Lung microvascular endothelial cell (primary cell): Measurements from ENCODE around the gene USP12. TPM values are rescaled to one million over a fixed set of nuclear protein-coding genes. Genes with fewer than 3 reads are reported as not detected.
"Not testable (repeated sequence)": the region's sequence is repeated elsewhere in the genome, so short reads cannot be mapped to it uniquely, and the experiment has no call there.

Experiments used
- DNase-seq, 2 donors: peaks; one replicate each; pipeline versions ENCODE4 v3.0.0 to v3.0.0-alpha.2; 2010; ENCODE audit warnings: low read depth in 2 of 2
- total RNA-seq: library from RNA; depleted of rRNA; stranded (reverse); fragments of >200 nt; gene quantifications from 2 replicates; pipeline ENCODE4 v1.2.1, GENCODE V29; 2014

USP12 gene
- total RNA-seq, 1 donor from 2014 or later, result 27.8 TPM

DNA sequence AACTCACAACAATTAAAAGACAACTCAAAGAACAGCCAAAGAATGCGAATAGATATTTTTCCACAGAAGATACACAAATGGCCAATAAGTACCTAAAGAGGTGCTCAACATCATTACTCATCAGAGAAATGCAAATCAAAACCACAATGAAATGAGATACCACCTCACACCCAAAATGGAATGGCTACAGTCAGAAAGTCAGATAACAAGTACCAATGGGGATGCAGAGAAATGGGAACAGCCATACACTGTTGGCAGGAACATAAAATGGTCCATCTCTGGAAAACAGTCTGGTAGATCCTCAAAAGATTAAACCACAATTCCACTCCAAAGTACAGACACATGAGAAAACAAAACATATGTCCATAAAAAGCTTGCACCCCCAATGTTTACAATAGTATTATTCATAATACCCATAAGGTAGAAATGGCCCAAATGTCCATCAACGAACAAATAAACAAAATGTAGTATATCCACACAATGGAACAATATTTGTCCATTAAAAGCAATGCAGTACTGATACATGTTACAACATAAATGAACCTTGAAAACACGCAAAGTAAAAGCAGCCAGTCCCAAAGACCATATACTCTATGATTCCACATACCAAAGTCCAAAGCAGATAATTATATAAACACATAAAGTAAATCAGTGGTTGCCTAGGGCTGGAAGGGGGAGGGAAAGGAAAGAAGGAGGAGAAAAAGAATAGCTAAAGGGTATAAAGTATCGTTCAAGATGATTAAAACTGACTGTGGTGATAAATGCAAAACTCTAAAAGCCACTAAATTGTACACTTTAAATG, 19.6 kb downstream of the USP12 start:
- no peak for DNase-seq

DNA sequence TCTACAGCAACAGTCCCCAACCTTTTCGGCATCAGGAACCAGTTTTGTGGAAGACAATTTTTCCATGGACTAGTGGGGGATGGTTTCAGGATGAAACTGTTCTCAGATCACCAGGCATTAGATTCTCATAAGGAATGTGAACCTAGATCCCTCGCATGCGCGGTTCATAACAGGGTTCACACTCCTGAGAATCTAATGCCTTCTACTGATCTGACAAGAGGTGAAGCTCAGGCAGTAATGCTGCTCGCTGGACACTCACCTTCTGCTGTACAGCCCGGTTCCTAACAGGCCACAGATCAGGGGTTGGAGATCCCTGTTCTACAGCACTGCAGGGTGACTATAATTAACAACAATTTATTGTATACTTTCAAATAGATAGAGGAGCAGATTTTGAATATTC, 21.9 kb downstream of the USP12 start:
- DNase-seq, result no peak

DNA sequence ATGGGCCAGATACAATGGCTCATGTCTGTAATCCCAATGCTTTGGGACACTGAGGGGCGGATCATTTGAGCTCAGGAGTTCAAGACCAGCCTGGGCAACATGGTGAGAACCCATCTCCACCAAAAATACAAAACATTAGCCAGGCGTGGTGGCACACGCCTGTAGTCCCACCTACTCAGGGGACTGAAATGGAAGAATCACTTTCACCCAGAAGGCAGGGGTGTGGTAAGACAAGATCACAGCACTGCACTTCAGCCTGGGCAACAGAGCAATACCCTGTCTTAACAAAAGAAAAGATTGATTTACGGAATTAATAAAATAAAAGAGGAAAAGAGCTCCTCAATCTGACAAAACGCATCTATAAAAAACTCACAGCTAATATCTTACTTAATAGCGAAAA, 22.7 kb downstream of the USP12 start:
- no peak for DNase-seq

DNA sequence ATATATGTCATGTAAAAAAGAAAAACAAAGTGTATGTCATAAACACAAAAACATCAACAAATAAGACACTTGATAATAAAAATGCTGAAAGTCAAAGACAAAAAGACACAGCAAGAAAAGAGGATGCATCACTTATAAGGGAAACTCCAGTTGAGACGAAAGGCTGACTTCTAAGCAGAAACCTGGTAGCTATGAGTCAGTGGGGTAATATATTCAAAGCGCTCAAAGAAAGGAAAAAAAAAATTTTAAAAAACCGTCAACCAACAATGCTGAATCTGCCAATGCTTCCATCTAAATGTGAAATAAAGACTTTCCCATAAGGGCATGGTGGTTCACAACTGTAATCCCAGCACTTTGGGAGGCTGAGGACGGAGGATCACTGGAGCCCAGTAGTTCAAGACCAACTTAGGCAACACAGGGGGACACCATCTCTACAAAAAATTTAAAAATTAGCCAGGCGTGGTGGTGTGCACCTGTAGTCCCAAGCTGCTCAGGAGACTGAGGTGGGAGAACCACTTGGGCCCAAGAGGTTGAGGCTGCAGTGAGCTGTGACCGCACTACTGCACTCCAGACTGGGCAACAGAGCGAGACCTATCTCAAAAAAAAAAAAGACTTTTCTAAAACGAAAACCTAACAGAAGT, 24.0 kb downstream of the USP12 start:
- no peak for DNase-seq

DNA sequence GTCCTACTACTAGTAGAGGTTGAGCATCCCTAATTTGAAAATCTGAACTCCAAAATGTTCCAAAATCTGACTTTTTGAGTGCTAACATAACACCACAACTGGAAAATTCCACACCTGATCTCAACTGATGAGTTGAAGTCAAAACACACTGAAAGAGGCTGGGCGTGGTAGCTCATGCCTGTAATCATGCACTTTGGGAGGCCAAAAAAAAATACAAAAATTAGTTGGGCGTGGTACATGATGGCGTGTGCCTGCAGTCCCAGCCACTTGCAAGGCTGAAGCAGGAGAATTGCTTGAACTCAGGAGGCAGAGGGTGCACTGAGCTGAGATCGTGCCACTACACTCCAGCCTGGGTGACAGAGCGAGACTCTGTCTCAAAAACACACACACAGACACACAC, 29.9 kb downstream of the USP12 start:
- DNase-seq, result no peak

DNA sequence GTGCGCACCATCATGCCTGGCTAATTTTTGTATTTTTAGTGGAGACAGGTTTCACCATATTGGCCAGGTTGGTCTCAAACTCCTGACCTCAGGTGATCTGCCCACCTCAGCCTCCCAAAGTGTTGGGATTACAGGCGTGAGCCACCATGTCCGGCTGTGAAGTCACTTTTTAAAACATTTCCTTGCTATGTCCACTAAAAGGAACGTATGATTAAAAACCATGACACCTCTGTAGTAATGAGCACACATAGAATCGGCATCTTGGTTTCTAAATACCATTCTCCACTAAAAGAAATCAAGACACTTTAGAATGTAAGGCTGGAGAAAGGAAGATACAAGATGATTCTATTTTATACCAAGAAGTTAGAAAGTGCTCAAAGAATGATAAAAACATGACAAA, 30.5 kb downstream of the USP12 start:
- DNase-seq, result not testable (repeated sequence)

DNA sequence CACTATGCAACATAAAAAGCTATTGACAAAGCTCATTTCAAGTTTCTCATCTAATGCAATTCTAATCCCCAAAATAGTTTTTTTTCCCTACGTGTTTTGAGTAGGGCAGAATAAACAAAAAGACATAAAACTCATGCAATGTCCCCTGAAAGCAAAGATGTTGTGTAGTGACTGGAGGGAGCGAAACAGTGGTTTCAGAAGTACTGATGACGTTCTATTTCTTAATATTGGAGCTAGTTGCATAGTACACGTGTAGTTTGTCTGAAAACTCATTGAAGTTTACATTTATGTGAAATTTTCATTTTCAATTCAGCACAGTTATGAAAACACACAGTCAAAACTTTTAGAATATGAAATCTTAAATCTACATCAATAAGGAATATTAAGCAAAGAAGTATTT, 31.6 kb downstream of the USP12 start:
- DNase-seq, result no peak

DNA sequence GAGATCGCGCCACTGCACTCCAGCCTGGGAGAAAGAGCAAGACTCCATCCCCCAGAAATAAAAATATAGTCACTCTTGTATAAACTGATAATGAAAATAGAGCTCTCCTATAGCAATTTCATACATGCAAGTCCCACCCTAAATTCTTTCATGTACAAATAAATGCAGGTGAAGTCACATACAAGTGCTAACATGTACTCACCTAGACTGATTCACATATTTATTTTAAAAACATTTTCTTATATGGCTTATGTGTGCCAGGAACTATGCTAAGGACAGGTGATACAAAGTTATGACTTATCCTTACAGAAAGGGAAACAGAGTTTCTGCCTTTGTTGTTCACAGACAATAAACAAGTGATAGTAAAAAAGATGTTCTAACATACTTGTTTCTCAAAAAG, 32.0 kb downstream of the USP12 start:
- no peak for DNase-seq

DNA sequence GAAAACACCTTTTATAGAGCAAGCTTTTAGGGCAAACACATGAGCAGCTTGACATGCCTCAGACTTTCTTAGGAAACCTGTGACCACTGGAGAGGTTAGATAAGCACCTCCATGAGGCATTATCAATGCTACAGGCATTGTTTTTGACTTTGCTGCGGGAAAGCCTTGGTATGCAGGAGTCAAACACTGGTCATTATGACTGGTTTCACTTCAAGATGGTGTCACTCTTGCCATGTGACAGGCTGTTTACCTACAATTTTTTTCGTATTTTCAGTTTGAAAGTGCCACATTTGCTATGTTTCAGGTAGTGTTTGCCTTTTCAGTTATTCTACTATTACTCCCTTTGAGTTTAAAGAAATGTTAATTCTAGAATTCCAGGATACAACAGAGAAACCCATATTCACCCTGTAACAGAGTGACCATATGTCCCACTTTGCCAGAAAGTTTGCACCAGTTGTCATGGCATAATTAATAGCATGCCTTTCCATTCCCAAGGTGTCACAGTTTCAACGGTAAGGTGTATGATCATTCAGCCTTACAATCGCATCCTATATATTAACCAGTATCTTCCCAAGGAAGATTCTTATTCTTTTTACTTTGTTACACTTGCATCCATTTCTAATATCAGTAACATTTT, 33.0 kb downstream of the USP12 start:
- no peak for DNase-seq

DNA sequence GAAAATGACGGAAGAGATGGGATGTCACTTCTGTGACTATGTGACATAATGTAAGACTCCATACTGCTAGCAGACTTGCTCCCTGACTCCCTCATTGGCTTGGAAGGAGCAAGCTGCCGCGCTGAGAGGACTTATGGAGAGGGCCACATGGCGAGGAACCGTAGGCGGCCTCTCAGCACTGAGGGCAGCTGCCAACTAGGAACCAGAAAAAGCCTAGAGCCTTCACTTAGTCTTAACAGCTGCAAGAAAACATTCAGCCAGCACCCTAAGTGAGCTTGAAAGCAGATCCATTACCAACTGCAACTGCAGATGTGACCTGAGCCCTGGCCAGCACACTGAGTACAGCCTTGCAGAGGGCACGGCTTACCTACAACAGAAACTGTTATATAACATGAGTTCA, 33.9 kb downstream of the USP12 start:
- no peak for DNase-seq

DNA sequence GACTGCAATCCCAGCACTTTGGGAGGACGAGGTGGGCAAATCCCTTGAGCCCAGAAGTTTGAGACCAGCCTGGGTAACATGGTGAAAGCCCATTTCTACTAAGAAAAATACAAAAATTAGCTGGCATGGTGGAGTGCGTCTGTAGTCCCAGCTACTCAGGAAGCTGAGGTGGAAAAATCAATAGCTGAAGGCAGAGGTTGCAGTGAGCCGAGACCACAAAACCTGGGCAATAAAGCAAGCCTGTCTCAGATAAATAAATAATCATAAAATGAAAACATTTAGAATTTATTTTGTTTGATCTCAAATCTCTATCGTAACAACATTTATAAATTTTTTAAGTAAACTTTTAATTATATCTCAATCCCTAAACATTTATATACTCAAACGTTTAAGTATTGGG, 36.6 kb downstream of the USP12 start:
- peak in 1 of 2 donors; percentile 47 for DNase-seq

DNA sequence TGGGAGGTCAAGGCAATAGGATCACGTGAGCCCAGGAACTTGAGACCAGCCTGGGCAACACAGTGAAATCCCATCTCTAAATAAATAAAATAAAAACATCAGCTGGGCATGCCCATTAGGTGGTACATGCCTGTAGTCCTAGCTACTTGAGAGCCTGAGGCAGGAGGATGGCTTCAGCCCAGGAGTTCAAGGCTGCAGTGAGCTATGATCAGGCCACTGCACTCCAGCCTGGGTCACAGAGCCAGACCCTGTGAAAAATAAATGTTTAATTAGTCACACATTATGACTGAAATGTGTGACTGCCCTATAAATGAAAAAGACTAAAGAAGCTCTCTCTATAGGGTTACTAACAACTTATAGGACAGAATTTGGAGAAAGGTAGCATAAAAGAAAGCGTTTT, 37.7 kb downstream of the USP12 start:
- DNase-seq, result no peak

DNA sequence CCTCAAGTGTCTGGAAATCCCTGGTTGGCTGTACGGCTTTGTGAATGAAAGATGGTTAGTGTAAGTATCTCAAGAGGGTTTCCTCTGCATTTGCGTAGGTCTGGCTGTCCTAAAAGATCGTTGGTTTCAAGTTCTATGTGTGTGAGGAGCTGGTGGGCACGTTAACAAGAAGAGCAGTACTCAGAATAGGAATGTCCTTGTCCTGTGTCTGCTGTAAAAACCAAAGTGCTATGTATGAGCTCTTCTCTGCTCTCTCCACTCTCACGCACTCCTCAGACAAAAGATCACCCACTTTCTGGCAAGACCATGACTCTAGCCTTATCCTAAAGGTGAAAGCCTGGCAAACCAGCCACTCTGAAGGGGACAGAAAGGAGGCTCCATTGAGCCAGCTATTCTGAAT, 39.1 kb downstream of the USP12 start:
- no peak for DNase-seq

DNA sequence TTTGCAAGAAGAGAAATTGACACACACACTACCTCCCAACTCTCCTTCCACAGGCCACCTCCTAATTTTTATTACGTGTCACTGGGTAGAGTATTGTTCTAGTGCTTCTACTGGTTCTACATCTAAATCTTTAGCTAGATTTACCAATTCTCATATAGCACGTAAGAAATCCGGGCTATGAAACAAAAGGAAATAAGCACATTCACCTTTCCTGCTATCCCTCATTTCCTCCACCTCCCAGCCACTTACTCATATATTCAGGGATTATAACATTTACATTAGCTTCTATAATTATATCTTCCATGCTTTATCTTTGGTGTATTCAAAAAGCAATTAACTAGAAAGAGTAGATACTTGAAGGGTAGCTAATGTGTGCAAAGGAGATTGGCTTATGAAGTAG, 39.7 kb downstream of the USP12 start:
- DNase-seq, result peak; percentile 8 to 63

DNA sequence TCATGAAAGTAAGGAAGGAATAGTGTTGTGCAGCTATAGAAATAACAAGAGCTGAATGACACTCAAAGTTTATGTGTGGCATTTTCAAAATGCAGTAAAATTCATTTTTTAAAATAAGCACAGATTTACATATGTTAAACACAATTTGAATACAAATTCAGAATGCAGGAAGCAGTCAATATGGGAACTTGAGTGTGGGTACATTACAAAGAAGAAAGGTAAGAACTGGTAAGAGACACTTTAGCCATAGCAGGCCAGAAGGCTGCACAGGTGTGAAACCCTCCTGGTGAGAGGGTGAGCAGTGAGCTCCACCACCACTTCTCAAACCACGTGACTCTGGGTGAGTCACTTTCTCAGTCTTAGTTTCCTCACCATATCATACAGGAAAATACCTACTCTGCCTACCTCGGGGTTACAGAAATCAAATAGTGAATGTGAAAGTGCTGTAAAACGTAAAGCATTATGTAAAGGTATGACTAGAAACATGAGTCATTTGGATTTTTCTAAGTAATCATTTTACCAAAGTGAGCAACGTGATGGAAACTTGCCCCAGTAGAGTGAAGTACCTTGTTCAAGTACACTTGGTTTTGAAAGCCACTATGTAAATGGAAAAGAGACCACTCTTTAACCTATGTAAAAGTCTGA, 40.5 kb downstream of the USP12 start:
- peak; percentile 15 to 45 for DNase-seq

DNA sequence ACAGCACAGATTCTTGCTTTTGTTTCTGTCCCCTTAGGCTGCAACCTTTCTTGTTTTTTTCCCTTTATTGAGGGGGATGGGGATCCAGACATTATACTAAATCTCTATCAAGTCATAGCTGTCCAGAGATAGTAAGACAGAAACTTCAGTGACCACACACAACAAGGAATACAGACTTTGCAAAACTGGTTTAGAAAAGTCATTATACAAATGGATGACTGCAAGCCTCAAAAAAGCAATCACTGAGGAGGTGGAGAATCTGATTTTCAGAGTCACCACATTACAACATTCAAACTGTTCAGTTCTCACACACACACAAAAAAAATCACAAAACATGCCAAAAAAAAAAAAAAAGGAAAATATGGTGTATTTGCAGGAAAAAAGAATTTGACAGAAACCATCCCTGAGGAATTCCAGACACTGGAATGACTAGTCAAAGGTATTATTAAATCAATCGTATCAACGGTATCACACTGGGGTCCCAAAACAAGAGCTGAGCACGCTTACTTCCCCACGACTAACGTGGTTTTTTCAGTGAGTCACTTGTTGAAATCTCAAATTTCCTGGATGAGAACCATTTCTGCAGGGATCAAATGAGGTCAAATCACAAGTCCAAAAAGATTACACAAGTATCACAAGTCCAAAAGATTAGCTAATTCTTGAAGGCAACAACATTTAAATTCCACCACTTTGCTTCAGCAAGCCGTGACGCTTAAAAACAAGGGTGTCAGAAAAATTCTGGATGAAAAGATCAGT, 41.2 kb downstream of the USP12 start:
- peak in 1 of 2 donors; percentile 40 for DNase-seq

DNA sequence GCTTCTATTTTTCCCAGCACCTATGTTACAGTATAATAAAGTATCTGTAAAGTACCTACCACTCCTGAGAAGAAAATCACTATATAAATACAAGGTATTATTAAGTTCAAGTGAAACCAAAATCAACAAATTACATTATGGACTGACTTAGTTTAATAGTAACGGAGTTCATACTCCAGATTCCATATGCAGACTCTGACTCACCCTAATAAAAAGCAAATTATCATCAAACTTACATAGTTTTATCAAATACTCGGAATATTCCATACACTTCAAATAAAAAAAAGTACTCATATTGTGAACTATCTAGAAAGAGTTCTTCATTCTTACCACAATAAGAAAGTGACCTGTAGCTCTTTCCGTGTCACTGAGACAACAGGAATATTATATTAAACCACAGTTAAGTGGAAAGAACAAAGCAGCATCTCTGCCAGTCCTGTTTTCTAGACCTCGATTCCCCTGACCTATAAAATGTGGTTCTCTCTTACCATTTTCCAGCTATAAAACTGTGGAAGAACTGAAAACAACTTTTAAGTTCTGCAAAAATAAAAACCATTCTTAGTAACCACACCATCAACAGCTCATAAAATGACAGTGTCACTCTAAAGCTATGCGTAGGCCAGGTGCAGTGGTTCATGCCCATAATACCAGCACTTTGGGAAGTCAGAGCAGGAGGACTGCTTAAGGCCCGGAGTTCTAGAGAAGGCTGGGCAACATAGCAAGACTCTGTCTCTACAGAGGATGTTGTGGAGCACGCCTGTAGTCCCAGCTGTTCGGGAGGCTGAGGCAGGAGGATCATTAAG, 42.6 kb downstream of the USP12 start:
- DNase-seq, result no peak

DNA sequence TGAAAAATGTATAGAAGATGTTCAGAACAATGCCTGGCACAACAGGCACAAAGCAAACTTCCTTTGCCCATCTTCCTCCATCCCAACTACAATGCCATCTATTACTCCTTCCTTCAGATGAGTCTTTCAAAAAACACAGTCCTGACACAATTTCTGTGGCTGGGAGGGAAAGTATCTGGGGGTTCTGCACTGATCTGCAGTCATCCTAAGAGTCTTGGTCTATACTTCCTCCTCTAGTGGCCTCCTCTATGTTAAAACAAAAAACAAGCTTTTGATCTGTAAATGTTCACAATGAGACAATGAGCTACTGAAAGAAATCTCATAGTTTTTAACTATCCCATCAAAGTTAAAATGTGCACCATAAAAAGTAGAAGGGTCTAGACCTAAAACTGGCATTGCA, 44.8 kb downstream of the USP12 start:
- no peak for DNase-seq

DNA sequence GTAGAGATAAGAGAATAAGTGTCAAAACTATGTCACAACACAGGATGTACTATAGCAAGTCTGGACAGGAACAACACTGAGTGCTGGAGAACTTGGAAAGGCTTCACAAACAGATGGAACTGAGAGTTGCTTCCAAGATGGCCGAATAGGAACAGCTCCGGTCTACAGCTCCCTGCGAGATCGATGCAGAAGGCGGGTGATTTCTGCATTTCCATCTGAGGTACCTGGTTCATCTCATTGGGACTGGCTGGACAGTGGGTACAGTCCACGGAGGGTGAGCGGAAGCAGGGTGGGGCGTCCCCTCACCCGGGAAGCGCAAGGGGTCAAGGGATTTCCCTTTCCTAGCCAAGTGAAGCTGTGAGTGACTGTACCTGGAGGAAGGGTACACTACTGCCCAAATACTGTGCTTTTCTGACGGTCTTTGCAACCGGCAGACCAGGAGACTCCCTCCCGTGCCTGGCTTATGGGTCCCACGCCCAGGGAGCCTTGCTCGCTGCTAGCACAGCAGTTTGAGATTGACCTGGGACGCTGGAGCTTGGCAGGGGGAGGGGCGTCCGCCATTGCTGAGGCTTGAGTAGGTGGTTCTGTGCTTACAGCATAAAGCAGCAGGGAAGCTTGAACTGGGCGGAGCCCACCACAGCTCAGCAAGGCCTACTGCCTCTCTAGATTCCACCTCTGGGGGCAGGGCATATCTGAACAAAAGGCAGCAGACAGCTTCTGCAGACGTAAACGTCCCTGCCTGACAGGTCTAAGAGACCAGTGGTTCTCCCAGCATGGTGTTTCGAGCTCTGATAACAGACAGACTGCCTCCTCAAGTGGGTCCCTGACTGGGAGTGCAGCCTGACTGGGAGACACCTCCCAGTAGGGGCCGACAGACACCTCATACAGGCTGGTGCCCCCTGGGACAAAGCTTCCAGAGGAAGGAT, 46.0 kb downstream of the USP12 start:
- no peak for DNase-seq

DNA sequence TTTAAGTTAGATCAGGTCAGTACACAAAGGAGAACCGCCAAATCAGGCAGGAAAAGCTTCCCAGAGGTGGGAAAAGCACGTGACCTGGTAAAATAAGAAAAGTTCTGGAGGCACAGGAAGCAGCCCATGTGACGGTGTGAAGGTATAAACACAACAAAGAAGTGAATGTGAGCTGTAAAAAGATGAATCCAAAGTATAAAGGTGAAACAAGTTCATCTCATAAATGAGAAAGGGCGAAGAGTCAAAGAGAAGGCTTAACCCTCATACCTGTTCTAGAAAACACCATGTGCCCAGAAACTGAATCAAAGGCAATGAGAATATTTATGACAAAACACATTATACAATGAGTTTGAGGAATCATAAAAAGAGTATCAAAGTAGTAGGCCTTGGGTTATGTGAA, 47.0 kb downstream of the USP12 start:
- DNase-seq, result no peak
